GM12878 (cell line): ENCODE measurements around the gene BBC3. TPM values are rescaled to one million over a fixed set of nuclear protein-coding genes. Genes with fewer than 3 reads are reported as not detected.
A peak's percentile ranks its signal among the peaks of the same experiment; 100 is the strongest.

Source experiments
- BRCA1 ChIP-seq: IDR thresholded peaks from 2 replicates; pipeline ENCODE4 v1.6.1; 2011; ENCODE audit warnings: low read depth, low read length, improper control_type of control experiment
- CBX5 ChIP-seq: sonication (generic); IDR thresholded peaks from 2 replicates; pipeline ENCODE4 v1.6.1; 2016; ENCODE audit warnings: low read depth, moderate library complexity, mild to moderate bottlenecking, inconsistent platforms
- CEBPB ChIP-seq, 2 experiments: fragments of 150-350 bp in 1 of 2; IDR thresholded peaks; 2 replicates each; pipeline ENCODE4 v1.6.1; 2012 to 2014; ENCODE audit warnings: low read depth in 2 of 2, low read length in 2 of 2, borderline replicate concordance in 1 of 2, inconsistent platforms in 1 of 2
- EP300 ChIP-seq, 2 experiments: fragments of 150-350 bp in 1 of 2; IDR thresholded peaks; 2 replicates each; pipeline ENCODE4 v1.6.1; 2011 to 2012; ENCODE audit warnings: low read depth in 2 of 2, low read length in 2 of 2, borderline replicate concordance in 1 of 2, improper control_type of control experiment in 1 of 2, inconsistent platforms in 1 of 2; ENCODE audit not compliant: control insufficient read depth in 1 of 2
- FOXK2 ChIP-seq: fragments of 450-650 bp; IDR thresholded peaks from 2 replicates; pipeline ENCODE4 v1.6.1; 2017; ENCODE audit warnings: mild to moderate bottlenecking, moderate library complexity
- MYC ChIP-seq: IDR thresholded peaks from 2 replicates; pipeline ENCODE4 v1.6.1; 2011; ENCODE audit warnings: mild to moderate bottlenecking, low read length, moderate library complexity, inconsistent platforms; ENCODE audit not compliant: insufficient read depth, insufficient replicate concordance, insufficient read length, severe bottlenecking
- NBN ChIP-seq: fragments of 450-650 bp; IDR thresholded peaks from 2 replicates; pipeline ENCODE4 v1.6.1; 2016
- NFIC ChIP-seq: IDR thresholded peaks from 2 replicates; pipeline ENCODE4 v1.6.1; 2012; ENCODE audit warnings: low read depth, mild to moderate bottlenecking, inconsistent platforms, low read length, moderate library complexity
- NFYA ChIP-seq: IDR thresholded peaks from 2 replicates; pipeline ENCODE4 v1.6.1; 2011; ENCODE audit warnings: low read depth, mild to moderate bottlenecking, low read length, improper control_type of control experiment, borderline replicate concordance
- NR2F1 ChIP-seq: fragments of 450-650 bp; conservative IDR thresholded peaks from 2 replicates; pipeline ENCODE4 v1.6.1; 2017; ENCODE audit warnings: mild to moderate bottlenecking
- RAD51 ChIP-seq: fragments of 450-650 bp; IDR thresholded peaks from 2 replicates; pipeline ENCODE4 v1.6.1; 2016; ENCODE audit warnings: moderate library complexity, mild to moderate bottlenecking, inconsistent platforms
- SPI1 ChIP-seq: IDR thresholded peaks from 2 replicates; pipeline ENCODE4 v1.6.1; 2011; ENCODE audit warnings: low read depth, mild to moderate bottlenecking, low read length, moderate library complexity, borderline replicate concordance; ENCODE audit not compliant: insufficient read depth
- TAF1 ChIP-seq: IDR thresholded peaks from 2 replicates; pipeline ENCODE4 v1.6.1; 2011; ENCODE audit warnings: mild to moderate bottlenecking, low read depth, low read length, borderline replicate concordance
- TCF12 ChIP-seq: IDR thresholded peaks from 2 replicates; pipeline ENCODE4 v1.6.1; 2011; ENCODE audit warnings: low read depth, mild to moderate bottlenecking, low read length
- YY1 ChIP-seq: IDR thresholded peaks from 2 replicates; pipeline ENCODE4 v1.6.1; 2011; ENCODE audit warnings: low read depth, mild to moderate bottlenecking, low read length
- ZNF217 ChIP-seq: fragments of 450-650 bp; IDR thresholded peaks from 2 replicates; pipeline ENCODE4 v1.6.1; 2017; ENCODE audit warnings: antibody characterized with exemption, mild to moderate bottlenecking
- ZNF622 ChIP-seq: fragments of 450-650 bp; IDR thresholded peaks from 2 replicates; pipeline ENCODE4 v1.6.1; 2017; ENCODE audit warnings: mild to moderate bottlenecking, inconsistent platforms
- polyA plus RNA-seq, 11 experiments: library from polyadenylated mRNA; depleted of rRNA in 4 of 11; unstranded in 6 of 11; stranded (reverse) in 5 of 11; fragments of >200 nt; fragmentation: Nextera tagmentation in 4 of 11; fragmentation: Illumina TruSeq in 1 of 11; extraction: Ambion mirVana in 4 of 11; extraction: Trizol in 1 of 11; gene quantifications; 1 replicate in 1 of 11; 2 replicates in 10 of 11; pipeline versions ENCODE4 v1.2.1 to v1.2.3, GENCODE V29; 2011 to 2016; ENCODE audit warnings: inconsistent platforms in 2 of 11, missing spikeins in 2 of 11, low read depth in 1 of 11
- total RNA-seq, 4 experiments: library from RNA; depleted of rRNA in 3 of 4; stranded (reverse); fragments of >200 nt in 3 of 4; fragmentation: Illumina TruSeq in 1 of 4; extraction: Trizol in 1 of 4; gene quantifications; 2 replicates each; pipeline versions ENCODE4 v1.2.1 to v1.2.3, GENCODE V29; 2013 to 2021
- TF ChIP-seq, protein P1 (sequence below): IDR thresholded peaks from 2 replicates; pipeline ENCODE4 v1.6.1; 2012; ENCODE audit warnings: mild to moderate bottlenecking, low read depth, low read length
- TF ChIP-seq, protein P2 (sequence below), 3 experiments: IDR thresholded peaks in 2 of 3; conservative IDR thresholded peaks in 1 of 3; 2 replicates each; pipeline ENCODE4 v1.5.1; 2011; ENCODE audit warnings: low read depth in 3 of 3, low read length in 3 of 3, mild to moderate bottlenecking in 3 of 3, control low read depth in 2 of 3, moderate library complexity in 2 of 3, inconsistent platforms in 1 of 3, mixed read lengths in 1 of 3; ENCODE audit not compliant: control insufficient read depth in 2 of 3, insufficient read depth in 1 of 3; ENCODE audit errors: extremely low read depth in 1 of 3
- TF ChIP-seq, protein P3 (sequence below): fragments of 450-650 bp; formaldehyde crosslinking; IDR thresholded peaks from 2 replicates; pipeline ENCODE4 v1.4.0; 2020; ENCODE audit warnings: mild to moderate bottlenecking, moderate library complexity

Gene BBC3
- total and polyA plus RNA-seq, 10 of the 15 experiments (the other 5 are each of a cell fraction or from before 2014, with no cell fraction given): 0.10 to 17.9 (median 7.5) TPM

DNA sequence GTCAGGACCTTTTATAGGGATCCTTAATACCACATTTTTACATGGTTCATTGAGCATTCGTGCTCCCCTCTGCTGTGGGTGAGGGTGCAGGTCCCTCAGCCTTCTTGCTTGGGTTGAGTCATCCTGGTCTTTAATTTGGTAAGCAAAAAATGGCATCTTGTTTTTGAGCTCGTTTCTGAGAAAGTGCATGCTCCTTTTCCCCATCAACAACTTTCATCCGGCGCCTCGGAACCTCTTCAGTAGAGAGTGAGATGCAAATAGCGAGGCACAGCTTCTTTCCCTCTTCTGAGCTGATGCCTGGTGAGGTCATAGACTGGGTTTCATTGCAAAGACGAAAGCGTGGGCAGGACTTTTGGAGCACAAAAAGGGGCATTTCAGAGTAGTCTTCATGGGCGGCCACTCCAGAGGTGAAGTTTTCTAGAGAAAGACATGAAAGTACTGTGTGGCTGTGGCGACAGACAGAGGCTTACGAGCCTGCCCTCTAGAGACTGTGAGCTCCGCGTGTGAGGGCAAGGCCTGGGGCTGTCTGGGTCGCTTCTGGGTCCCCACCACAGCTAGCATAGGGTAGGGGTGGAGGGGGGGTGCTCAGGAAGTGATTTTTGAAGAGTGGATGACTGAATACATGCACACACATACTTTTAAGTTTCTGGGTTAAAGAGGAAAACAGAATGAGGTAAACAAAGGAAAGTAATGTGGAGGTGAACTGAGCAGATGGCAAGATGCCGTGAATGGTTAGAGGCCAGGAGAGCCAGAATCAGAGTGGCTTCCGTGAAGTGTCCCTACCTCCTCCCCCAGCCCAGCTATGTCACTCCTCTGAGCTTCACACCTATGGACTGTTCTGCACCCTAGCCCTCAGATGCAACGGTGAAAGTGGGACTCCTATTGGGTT, 44.3 kb downstream of the BBC3 start (continued):
- TF ChIP-seq, protein P1, sequence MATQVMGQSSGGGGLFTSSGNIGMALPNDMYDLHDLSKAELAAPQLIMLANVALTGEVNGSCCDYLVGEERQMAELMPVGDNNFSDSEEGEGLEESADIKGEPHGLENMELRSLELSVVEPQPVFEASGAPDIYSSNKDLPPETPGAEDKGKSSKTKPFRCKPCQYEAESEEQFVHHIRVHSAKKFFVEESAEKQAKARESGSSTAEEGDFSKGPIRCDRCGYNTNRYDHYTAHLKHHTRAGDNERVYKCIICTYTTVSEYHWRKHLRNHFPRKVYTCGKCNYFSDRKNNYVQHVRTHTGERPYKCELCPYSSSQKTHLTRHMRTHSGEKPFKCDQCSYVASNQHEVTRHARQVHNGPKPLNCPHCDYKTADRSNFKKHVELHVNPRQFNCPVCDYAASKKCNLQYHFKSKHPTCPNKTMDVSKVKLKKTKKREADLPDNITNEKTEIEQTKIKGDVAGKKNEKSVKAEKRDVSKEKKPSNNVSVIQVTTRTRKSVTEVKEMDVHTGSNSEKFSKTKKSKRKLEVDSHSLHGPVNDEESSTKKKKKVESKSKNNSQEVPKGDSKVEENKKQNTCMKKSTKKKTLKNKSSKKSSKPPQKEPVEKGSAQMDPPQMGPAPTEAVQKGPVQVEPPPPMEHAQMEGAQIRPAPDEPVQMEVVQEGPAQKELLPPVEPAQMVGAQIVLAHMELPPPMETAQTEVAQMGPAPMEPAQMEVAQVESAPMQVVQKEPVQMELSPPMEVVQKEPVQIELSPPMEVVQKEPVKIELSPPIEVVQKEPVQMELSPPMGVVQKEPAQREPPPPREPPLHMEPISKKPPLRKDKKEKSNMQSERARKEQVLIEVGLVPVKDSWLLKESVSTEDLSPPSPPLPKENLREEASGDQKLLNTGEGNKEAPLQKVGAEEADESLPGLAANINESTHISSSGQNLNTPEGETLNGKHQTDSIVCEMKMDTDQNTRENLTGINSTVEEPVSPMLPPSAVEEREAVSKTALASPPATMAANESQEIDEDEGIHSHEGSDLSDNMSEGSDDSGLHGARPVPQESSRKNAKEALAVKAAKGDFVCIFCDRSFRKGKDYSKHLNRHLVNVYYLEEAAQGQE: no peak
- TF ChIP-seq NR2F1 (peak; percentile 69), EP300 (IDR thresholded peaks at IDR 0.05; ENCODE audit: borderline replicate concordance in 1 of 2, control insufficient read depth in 1 of 2, low read depth in 2 of 2, low read length in 2 of 2) (peak in 1 of 2 experiments; percentile 56; a peak in 1 of 4 replicates), NFIC (peak; percentile 60; the same call in 1 of the 2 replicates), RAD51 (no peak), FOXK2 (no peak), MYC (no peak), NBN (peak; percentile 85), YY1 (peak; percentile 26; the same call in 1 of the 2 replicates), BRCA1 (no peak), ZNF217 (no peak), CEBPB (IDR thresholded peaks at IDR 0.05; ENCODE audit: borderline replicate concordance in 1 of 2, low read depth in 2 of 2, low read length in 2 of 2) (no peak), TCF12 (0 out of 2 replicates have a peak, but pooled peaks have one; percentile 29), ZNF622 (no peak), SPI1 (no peak), TAF1 (no peak), CBX5 (no peak), NFYA (no peak)
- TF ChIP-seq, protein P2, sequence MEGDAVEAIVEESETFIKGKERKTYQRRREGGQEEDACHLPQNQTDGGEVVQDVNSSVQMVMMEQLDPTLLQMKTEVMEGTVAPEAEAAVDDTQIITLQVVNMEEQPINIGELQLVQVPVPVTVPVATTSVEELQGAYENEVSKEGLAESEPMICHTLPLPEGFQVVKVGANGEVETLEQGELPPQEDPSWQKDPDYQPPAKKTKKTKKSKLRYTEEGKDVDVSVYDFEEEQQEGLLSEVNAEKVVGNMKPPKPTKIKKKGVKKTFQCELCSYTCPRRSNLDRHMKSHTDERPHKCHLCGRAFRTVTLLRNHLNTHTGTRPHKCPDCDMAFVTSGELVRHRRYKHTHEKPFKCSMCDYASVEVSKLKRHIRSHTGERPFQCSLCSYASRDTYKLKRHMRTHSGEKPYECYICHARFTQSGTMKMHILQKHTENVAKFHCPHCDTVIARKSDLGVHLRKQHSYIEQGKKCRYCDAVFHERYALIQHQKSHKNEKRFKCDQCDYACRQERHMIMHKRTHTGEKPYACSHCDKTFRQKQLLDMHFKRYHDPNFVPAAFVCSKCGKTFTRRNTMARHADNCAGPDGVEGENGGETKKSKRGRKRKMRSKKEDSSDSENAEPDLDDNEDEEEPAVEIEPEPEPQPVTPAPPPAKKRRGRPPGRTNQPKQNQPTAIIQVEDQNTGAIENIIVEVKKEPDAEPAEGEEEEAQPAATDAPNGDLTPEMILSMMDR (IDR thresholded peaks at IDR 0.05 in 2 of 3, conservative IDR thresholded peaks at IDR 0.05 in 1 of 3; ENCODE audit: control insufficient read depth in 2 of 3, extremely low read depth in 1 of 3, insufficient read depth in 1 of 3, low read depth in 3 of 3, low read length in 3 of 3): peak in 2 of 3 experiments; percentile 23 to 32; a peak in 3 of 6 replicates
- TF ChIP-seq, protein P3, sequence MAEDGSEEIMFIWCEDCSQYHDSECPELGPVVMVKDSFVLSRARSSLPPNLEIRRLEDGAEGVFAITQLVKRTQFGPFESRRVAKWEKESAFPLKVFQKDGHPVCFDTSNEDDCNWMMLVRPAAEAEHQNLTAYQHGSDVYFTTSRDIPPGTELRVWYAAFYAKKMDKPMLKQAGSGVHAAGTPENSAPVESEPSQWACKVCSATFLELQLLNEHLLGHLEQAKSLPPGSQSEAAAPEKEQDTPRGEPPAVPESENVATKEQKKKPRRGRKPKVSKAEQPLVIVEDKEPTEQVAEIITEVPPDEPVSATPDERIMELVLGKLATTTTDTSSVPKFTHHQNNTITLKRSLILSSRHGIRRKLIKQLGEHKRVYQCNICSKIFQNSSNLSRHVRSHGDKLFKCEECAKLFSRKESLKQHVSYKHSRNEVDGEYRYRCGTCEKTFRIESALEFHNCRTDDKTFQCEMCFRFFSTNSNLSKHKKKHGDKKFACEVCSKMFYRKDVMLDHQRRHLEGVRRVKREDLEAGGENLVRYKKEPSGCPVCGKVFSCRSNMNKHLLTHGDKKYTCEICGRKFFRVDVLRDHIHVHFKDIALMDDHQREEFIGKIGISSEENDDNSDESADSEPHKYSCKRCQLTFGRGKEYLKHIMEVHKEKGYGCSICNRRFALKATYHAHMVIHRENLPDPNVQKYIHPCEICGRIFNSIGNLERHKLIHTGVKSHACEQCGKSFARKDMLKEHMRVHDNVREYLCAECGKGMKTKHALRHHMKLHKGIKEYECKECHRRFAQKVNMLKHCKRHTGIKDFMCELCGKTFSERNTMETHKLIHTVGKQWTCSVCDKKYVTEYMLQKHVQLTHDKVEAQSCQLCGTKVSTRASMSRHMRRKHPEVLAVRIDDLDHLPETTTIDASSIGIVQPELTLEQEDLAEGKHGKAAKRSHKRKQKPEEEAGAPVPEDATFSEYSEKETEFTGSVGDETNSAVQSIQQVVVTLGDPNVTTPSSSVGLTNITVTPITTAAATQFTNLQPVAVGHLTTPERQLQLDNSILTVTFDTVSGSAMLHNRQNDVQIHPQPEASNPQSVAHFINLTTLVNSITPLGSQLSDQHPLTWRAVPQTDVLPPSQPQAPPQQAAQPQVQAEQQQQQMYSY (CRISPR knock-in tag): no peak
